SK-N-SH treated with all-trans-retinoic acid at 6 μM for 48 hours (cell line): ENCODE data around the gene MORN4.

Source experiments
- ARNTL ChIP-seq: fragments of 450-650 bp; formaldehyde crosslinking; IDR thresholded peaks from 2 replicates; pipeline ENCODE4 v1.5.0; 2020; ENCODE audit warnings: low read depth, mild to moderate bottlenecking, moderate library complexity, borderline replicate concordance
- ESRRG ChIP-seq: fragments of 250-450 bp; sonication (Bioruptor Pico); IDR thresholded peaks from 2 replicates; pipeline ENCODE4 v1.6.1; 2021; ENCODE audit warnings: mild to moderate bottlenecking
- GLIS3 ChIP-seq: fragments of 250-450 bp; sonication (Bioruptor Pico); IDR thresholded peaks from 2 replicates; pipeline ENCODE4 v1.5.0; 2020; ENCODE audit warnings: mild to moderate bottlenecking, moderate library complexity
- ISL1 ChIP-seq: fragments of 250-450 bp; sonication (Bioruptor Pico); IDR thresholded peaks from 2 replicates; pipeline ENCODE4 v2.1.2; 2022; ENCODE audit warnings: mild to moderate bottlenecking, moderate library complexity
- PPARA ChIP-seq: fragments of 250-450 bp; sonication (Bioruptor Pico); IDR thresholded peaks from 2 replicates; pipeline ENCODE4 v1.5.0; 2020; ENCODE audit warnings: mild to moderate bottlenecking, borderline replicate concordance
- ZFP30 ChIP-seq: fragments of 450-650 bp; formaldehyde crosslinking; IDR thresholded peaks from 2 replicates; pipeline ENCODE4 v1.5.0; 2022; ENCODE audit warnings: mild to moderate bottlenecking, moderate library complexity

- TF ChIP-seq ZFP30 (no peak), GLIS3 (CRISPR knock-in tag) (no peak), ESRRG (CRISPR knock-in tag) (no peak), PPARA (CRISPR knock-in tag) (no peak), ISL1 (CRISPR knock-in tag) (peak; percentile 36; the same call in 1 of the 2 replicates), ARNTL (CRISPR knock-in tag) (no peak)
Measured at GRCh38 chr10:97593421-97593820, 39.9 kb downstream of the MORN4 start.
